Glomerular endothelial cell (primary cell): ENCODE data around the gene ASMTL. TPM values are rescaled to one million over a fixed set of nuclear protein-coding genes. Genes with fewer than 3 reads are reported as not detected.
"Not testable (repeated sequence)": the region's sequence is repeated elsewhere in the genome, so short reads cannot be mapped to it uniquely, and the experiment has no call there.

Experiments used
- DNase-seq: peaks from one replicate; pipeline ENCODE4 v3.0.0-alpha.2; 2011; ENCODE audit warnings: low read depth, low spot score; ENCODE audit errors: extremely low read depth
- total RNA-seq: library from RNA; depleted of rRNA; stranded (reverse); fragments of >200 nt; gene quantifications from 2 replicates; pipeline ENCODE4 v1.2.3, GENCODE V29; 2015

ASMTL gene
- total RNA-seq, result 32.9 and 37.2 TPM in 2 replicates

- peak; percentile 81 for DNase-seq
These were observed at the start of gene ASMTL for GRCh38 chrX:1452516-1453394. Gene ASMTL (minus strand): TSS chrX:1452909. CDS start chrX:1452840, 69 bp downstream.

GRCh38 chrX:1502241-1502640, 49.5 kb upstream of the ASMTL start:
- DNase-seq, result no peak

- no peak for DNase-seq
These were observed 48.3 kb upstream of the ASMTL start for GRCh38 chrX:1500701-1501624.

- DNase-seq, result no peak
These were observed 43.4 kb upstream of the ASMTL start for GRCh38 chrX:1496076-1496475.

- DNase-seq, result no peak
These were observed 41.3 kb upstream of the ASMTL start for GRCh38 chrX:1493877-1494510.

- DNase-seq, result no peak
These were observed 40.7 kb upstream of the ASMTL start for GRCh38 chrX:1493412-1493811.

GRCh38 chrX:1492421-1493012, 39.8 kb upstream of the ASMTL start:
- DNase-seq, result no peak

GRCh38 chrX:1491851-1492349, 39.2 kb upstream of the ASMTL start:
- no peak for DNase-seq

GRCh38 chrX:1491248-1491647, 38.5 kb upstream of the ASMTL start:
- not testable (repeated sequence) for DNase-seq

GRCh38 chrX:1490723-1491122, 38.0 kb upstream of the ASMTL start:
- not testable (repeated sequence) for DNase-seq

GRCh38 chrX:1489354-1489753, 36.6 kb upstream of the ASMTL start:
- not testable (repeated sequence) for DNase-seq

GRCh38 chrX:1488745-1489144, 36.0 kb upstream of the ASMTL start:
- no peak for DNase-seq

GRCh38 chrX:1488141-1488540, 35.4 kb upstream of the ASMTL start:
- no peak for DNase-seq

GRCh38 chrX:1487401-1487800, 34.7 kb upstream of the ASMTL start:
- no peak for DNase-seq

GRCh38 chrX:1486749-1487361, 34.1 kb upstream of the ASMTL start:
- no peak for DNase-seq

- DNase-seq, result no peak
These were observed 33.5 kb upstream of the ASMTL start for GRCh38 chrX:1486177-1486576.

- DNase-seq, result no peak
These were observed 32.3 kb upstream of the ASMTL start for GRCh38 chrX:1485033-1485432.

- DNase-seq, result no peak
These were observed 31.9 kb upstream of the ASMTL start for GRCh38 chrX:1484638-1485019.

- DNase-seq, result no peak
These were observed 31.3 kb upstream of the ASMTL start for GRCh38 chrX:1483843-1484637.
